HG02678 (cell line): Measurements from ENCODE around the gene ATP6V1A.

Source experiments
- ATAC-seq: cut with Tn5 transposase; IDR thresholded peaks from one replicate; pipeline ENCODE4 v1.9.1; 2021; ENCODE audit warnings: mild to moderate bottlenecking, moderate library complexity; ENCODE audit not compliant: unreplicated experiment

ATP6V1A gene

DNA sequence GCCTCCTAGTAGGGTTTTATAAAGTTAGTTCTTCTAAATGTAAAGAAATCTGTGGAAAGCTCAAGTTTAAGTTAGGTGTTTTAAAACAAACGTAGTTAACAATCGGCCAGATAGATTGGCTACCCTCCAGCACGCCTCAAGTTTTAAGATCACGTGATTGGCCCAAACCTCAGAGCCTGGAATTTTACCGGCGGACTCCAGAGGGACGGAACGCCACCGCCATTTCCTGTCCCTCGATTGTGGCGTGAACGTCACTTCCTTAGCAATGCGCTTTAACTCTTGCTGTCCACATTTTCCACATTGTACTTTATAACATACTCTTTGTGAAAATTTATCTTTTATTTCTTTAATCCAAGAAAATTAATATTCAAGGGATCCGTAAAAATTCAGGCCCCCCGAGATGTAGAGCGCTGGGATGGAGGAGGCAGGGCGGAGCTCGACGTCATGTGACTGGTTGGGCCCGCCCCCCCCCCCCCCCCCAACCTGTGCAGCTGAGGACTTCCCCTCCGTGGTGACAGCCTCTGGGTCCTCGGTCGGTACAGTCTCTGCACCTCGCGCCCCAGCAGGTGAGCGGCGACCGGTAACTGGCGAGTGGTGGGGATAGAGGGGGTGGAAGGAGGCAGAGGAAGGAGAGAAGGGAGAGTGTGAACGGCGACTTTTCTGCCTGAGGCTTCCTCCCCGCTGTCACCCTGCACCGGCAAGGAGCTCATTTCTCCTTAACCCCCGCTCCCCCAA is at the start of gene ATP6V1A:
Gene ATP6V1A (plus strand): TSS at position 488 of the 735 bp plus-strand sequence. CDS start 31,719 bp downstream, outside the sequence.
- peak; percentile 45 for ATAC-seq

DNA sequence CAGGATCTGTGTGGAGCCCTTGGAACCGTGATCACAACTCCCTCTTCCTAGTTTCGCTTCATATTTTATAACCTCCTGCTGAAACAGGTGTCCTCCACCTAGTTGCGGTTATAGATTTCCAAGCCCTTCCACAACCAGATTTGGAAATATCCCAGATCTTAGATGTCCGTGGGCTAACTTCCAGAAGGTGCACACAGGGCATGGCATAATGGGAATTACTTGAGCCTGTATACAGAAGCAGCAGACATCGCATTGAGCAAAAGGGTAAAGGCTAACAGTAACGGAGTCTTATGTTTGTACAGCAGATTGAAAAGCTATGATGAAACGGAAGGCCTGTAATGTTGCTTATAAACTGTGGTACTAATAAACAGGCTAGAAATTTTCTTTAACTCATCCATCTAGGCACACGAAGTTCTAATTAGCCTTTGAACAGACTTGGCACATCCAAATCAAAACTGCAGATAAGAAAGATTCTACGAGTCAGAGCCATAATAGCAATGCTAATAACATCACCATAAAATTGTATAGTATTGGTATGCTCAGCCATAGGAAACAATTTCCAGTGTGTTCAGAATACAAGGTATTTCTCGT is 49.2 kb upstream of the ATP6V1A start:
- ATAC-seq, result no peak

DNA sequence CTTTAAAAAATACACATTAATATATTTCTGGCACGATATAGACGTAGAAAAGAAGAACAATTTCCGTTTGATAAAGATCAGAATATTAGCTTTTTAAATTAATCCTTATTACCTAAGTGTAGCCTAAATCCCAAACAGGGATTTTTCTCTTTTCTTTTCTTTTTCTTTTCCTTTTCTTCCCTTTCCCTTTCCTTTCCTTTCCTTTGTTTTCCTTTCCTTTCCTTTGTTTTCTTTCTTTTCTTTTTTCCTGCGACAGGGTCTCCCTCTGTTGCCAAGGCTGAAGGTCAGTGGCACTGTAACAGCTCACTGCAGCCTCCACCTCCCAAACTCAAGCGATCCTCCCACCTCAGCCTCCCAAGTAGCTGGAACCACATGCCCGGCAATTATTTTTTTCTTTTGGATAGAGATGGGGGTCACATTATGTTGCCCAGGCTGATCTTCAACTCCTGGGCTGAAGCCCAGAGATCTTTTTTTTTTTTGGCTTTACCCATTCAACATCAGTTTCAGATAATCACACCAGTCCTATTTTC is 48.6 kb upstream of the ATP6V1A start:
- no peak for ATAC-seq

DNA sequence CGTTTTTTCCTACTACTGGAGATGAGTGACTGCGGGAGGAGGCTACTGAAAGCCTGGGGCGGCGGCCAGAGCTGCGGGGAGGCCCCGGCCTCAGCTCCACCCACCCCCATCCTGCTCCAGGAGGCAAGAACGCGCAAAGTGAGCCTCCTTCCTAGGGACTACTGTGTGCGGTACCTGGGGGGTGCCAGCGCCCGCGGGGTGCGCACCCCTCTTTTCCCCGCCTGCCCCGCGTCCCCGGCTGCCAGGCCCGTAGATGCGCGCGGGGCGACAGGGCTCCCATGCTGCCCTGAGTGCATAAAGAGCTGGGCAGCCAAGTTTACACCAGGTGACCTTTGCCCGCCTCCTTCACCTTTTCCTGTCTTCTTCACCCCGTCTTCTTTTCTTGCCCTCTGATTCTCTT is 47.9 kb upstream of the ATP6V1A start:
- ATAC-seq, result no peak

DNA sequence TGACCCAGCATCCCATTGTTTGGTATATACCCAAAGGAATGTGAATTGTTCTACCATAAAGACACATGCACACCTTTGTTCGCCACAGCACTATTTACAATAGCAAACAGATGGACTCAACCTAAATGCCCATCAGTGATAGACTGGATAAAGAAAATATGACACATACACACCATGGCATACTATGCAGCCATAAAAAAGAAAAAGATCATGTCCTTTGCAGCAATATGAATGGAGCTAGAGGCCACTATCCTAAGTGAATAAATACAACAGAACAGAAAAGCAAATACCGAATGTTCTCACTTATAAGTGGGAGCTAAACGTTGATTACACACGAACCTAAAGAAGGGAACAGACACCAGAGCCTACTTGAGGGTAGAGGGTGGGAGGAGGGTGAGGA is 39.0 kb upstream of the ATP6V1A start:
- ATAC-seq, result no peak

DNA sequence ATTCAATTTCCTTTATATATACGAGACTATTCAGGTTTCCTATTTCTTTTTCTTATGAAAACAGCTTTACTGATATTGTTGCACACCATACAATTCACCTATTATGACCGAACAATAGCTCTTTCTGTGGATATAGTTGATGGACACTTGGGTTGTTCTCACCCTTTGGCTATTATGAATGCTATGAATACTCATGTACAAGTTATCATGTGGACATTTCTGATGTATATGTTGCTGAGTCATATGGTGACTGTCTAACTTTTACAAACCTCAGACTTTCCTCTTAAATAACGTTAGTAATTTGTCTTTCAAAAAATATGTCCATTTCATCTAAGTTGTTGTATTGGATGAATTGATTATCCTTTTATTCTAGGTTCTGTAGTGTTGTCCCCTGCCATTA is 34.7 kb upstream of the ATP6V1A start:
- ATAC-seq, result no peak

DNA sequence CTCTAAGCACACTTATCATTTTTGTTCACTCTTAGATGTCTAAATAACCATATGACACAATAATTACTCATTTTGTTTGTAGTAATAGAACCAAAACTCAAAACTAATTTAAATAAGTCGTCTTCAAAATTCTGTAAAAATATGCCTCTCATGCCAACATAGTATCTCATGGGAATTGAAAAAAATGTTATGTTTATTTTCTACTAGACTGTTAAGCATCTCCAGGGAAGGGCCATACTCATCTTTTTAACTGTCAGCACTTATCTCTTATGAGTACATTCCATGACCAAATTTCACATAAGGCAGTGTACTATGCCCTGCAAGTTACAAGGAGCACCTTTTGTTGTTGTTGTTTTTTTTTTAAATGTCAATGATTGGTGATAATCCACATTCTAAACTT is 32.1 kb upstream of the ATP6V1A start:
- no peak for ATAC-seq

DNA sequence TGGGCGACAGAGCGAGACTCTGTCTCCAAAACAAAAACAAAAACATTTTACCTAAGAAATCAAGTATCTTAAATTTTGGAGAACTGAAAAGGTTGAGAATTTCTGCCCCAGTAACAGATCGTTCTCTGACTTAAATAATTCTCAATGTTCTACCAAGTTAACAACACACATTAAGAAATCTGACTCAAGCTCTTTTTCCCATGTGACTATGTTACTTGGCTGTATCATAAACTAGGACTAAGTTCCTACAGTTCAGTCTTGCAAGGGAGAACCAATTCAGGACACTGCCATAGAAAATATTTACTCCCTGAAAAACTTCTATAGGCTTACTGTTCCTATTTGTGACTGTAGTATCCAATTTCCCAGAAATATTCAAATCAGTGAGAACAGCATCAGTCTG is 29.5 kb upstream of the ATP6V1A start:
- ATAC-seq, result no peak

DNA sequence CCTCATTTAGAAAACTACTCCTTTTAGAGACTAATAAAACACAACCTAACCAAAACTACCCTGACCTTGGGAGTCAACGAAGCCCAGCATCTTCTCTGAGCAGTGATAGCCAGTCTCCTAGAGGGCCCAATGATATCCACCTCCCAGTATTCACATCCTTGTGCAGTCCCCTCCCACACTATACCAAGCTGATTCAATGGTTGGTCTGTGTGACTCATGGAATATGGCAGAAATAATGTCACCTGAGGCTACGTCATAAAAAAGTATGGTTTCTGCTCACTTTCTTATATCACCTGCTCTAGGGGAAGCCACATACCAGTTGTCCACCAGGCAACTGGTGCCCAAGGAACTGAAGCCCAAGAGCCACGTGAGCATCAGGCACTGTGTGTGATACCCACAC is 29.0 kb upstream of the ATP6V1A start:
- ATAC-seq, result no peak

DNA sequence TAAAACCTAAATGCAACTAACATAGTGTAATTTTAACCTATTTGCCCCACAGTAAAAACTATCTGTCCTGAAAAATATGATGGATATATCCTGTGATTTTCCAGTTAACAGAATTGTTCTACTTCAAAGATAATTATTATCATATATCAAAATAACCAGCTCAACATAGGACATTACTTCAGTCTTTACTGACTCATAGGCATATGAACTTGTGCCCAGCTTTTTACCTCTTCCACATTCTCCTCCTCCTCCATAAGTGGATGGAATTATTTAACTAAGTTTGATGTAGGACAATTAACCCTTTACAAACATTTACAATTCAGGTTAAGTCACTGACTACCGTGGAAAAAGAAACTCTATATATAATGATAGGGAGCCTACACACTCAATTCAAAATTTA is 27.5 kb upstream of the ATP6V1A start:
- no peak for ATAC-seq

DNA sequence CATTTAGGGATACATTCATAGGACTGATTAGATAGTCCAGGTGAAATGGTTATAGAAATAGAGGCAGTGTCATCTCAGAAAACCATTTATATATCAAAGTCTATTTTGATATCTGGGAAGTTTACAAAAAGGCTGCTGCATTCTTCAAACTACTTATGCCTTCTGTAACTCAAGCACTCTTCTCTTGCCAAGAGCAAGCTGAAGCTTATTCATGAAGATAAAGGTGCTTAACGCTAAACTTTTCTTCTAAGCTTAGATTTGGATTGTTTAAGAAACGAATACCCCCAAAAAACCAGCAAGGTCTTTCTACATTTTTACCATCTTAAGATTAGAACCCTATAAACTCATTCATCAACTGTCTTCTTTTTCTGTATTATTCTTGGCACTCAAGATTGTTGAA is 27.1 kb upstream of the ATP6V1A start:
- ATAC-seq, result no peak

DNA sequence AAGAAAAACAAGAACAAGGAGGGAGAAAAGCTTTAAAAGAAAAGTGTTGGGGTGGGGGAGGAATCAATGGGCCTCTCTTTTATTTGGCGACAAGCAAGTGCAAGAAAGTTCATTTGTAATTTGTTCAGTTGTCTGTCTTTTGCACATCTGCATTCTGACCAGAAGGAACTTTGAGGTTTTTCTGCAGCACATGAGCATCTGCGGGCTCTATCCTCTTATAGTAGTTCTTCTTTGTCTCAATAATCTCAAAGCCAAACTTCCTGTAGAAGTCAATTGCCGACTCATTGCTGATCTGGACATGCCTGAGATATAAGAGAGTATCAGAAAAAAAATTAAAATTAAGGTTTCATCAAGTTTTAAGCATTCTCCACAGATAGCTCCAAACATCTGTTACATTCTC is 25.2 kb upstream of the ATP6V1A start:
- ATAC-seq, result no peak

DNA sequence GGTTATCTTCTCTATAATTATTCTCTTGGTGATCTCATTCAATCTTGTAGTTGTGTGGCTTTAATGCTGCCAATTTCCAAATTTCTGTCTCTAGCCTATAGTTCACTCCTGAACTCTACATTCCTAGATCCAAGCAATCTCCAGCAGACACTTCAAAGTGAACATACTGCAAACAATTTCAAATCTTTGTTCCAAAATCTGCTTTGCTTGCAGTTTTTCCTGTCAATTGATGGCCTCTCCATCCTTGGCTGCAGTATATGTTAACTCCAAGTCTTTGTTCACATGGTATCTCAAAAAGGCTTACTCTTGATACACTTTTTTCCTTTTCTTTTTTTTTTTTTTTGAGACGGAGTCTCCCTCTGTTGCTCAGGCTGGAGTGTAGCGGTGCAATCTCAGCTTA is 18.2 kb upstream of the ATP6V1A start:
- ATAC-seq, result no peak

DNA sequence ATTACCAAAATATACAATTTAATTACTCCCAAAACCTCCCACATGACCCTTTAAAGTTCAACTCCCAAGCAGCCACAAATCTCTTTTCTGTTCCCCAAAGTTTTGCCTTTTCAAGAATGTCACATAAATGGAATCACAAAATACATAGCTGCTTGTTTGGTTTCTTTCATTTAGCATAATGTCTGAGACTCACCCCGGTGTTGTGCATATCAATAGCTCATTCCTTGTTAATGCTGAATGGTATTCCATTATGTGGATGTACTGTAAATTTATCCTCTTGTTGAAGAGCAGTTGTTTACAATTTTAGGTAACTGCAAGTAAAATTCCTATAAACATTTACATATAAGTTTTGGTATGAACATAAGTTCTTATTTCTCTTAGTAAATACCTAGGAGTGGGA is 16.3 kb upstream of the ATP6V1A start:
- no peak for ATAC-seq

DNA sequence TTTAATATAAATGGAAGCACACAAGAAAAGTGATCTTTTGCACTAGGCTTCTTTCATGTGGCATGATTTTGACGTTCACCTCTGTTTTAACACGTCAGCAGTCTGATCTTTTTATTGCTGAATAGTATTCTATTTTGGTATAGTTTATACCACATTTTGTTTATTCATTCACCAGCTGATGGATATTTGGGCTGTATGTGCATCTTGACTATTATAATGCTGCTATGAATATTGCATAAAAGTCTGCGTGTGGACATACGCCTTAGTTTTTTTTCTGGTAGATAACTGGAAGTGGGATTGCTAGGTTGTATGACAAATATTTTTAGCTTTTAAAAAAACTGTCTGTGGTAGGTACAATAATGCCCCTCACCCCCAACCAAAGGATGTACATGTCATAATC is 15.1 kb upstream of the ATP6V1A start:
- ATAC-seq, result no peak

DNA sequence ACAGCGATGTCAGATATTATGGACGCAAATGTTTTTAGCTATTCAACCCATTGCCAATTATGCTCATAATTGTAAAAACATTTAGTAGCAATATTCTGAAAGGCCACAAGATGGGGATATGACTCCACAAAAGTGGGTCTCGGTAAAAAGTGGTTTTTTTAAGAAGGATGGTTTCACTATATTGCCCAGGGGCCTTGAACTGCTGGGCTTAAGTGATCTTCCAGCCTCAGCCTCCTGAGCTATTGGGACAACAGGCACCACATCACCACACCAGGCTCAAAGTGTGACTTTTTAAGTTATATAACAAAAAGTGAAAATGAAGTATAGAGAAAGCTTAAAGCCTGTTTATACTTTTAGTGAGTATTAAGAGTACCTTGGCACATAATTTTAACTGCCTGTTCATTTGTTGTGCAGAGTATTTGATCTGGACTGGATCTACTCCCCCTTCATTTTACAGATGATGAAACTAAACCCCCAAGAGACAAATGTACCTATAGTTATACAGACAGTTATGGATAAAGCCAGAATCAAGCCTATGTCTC is 10.2 kb upstream of the ATP6V1A start:
- ATAC-seq, result peak; percentile 74

DNA sequence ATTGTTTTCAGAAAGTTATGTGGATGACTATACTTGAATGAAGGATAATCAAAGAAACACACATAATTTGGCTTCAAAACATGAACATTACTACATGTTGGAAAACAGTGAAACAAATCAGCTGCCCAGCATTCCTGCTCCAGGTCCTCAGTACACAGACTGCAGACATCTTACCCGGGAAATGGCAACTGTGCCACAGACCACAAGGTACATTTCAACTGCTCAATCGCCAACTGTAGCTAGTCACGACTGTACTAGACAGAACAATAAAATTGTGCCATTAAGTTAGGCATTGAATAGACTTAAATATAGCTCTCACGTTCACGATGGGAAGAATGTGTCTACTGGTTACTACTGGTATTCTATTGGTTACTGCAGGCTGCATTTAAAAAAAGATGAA is 5.7 kb upstream of the ATP6V1A start:
- no peak for ATAC-seq

DNA sequence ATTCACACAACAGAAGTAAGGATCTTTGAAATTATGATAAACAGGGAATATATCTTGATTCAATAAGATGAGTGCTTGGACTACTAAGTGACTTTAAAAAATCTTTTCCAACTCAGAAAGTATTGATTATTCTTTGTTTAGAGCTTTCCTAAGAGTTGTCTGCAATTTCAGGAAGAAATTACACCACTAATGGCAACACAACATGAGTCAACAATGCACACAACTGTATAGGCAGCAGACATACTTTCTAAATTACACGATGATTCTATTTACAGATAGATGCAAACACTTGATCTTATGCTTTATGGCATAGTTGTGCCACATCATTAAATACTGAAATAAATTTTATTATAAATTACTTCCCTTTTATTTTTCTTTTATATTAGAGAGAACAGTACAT is 5.2 kb upstream of the ATP6V1A start:
- no peak for ATAC-seq

DNA sequence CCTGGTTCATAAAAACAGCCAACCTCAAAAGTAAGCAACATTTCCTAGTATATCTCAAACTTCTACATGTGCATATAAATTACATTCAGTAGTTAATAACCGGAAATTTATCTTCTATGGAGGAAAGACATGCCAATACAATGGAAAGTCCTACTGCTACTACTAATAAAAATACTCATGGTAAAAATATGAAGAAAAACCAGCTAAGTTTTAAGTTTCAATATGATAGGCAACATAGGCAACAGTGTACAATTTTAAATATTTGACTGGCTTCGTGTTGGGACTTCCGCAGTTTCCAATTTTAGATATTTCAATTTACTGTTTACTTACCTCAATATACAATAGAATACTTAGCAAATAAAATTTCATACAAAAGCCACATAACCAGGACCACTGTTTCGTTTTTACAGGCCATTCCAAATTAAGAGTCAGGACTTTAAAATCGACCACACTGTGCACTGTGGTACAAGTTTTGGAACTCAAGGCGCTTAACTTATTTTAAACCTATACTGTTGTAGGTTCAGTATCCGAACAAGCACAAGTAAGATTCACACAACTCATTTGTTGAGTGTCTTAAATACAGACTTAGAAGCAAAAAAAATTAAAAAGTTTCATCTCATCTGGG is 3.7 kb upstream of the ATP6V1A start:
- no peak for ATAC-seq

DNA sequence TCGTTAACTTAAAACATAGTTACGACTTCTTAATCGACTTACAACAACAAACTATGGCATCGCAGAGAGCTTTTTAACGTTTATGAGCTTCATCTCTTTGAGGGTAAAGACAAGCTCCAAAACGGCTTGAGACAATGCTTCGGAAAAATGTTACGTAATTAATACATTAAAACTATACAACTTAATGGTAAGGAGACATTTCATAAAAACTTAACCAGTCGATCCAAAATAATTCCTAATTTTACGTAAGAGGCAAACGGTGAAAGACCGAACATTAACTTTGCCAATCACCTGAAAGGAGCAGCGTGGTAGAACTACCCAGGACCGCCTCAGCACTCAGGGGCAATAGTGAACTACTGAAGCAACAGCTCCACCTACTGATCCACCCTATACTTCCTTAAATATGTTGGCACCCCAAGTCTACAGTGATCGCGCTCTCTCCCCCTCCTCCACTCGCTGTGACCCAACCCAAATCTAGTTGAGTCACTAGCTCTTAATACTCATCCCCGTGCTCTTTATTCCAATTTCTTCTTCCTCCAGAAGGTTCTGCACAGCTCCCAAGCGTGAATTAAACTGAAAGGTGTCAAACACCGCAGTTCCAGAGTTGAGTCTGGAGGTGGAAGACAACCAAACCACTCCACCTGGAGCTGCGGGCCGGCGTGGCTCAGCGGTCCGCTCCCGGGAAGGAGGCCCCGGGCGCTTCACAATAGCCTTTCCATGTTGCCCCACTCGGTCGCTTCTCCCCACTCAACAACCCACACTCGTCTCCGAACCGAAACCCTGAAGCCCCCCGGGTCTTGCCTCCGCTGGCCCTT is 1.7 kb upstream of the ATP6V1A start:
- ATAC-seq, result peak; percentile 46
